Spinal cord (tissue), 10 donors: ENCODE measurements around the gene NR0B2. TPM values are rescaled to one million over a fixed set of nuclear protein-coding genes. Genes with fewer than 3 reads are reported as not detected.
"Not testable (repeated sequence)": the region's sequence is repeated elsewhere in the genome, so short reads cannot be mapped to it uniquely, and the experiment has no call there.

Experiments used
- DNase-seq, 6 donors: peaks; one replicate each; pipeline versions ENCODE4 v3.0.0 to v3.0.0-alpha.2; 2013 to 2015; ENCODE audit warnings: low spot score in 6 of 6, low read depth in 4 of 6
- H3K27ac ChIP-seq: one replicate; pipeline ENCODE4 v1.5.1; 2013; ENCODE audit warnings: low read depth, low read length, control low read depth
- H3K27me3 ChIP-seq: one replicate; pipeline ENCODE4 v1.6.1; 2013; ENCODE audit warnings: low read length; ENCODE audit not compliant: control insufficient read depth, insufficient read depth
- H3K36me3 ChIP-seq: one replicate; pipeline ENCODE4 v1.6.1; 2013; ENCODE audit warnings: low read length; ENCODE audit not compliant: control insufficient read depth, insufficient read depth
- H3K4me1 ChIP-seq: one replicate; pipeline ENCODE4 v1.6.1; 2013; ENCODE audit warnings: low read length; ENCODE audit not compliant: control insufficient read depth, insufficient read depth
- H3K4me3 ChIP-seq: one replicate; pipeline ENCODE4 v1.5.1; 2013; ENCODE audit warnings: low read depth, low read length, control low read depth
- H3K9me3 ChIP-seq: one replicate; pipeline ENCODE4 v1.6.1; 2013; ENCODE audit warnings: low read length; ENCODE audit not compliant: control insufficient read depth, insufficient read depth
- WGBS: methylation state at CpG from one replicate; pipeline ENCODE4 v1.1.5; 2013; ENCODE audit warnings: missing lambda C conversion rate; ENCODE audit not compliant: insufficient coverage; 5-methylcytosine and 5-hydroxymethylcytosine counted together
- polyA plus RNA-seq, 2 donors: library from polyadenylated mRNA; unstranded; fragments of 120-200 nt; gene quantifications; one replicate each; pipeline ENCODE4 v1.2.1, GENCODE V29; 2013; ENCODE audit not compliant: insufficient read length in 2 of 2
- total RNA-seq, 2 donors: library from RNA; depleted of rRNA in 1 of 2; stranded (reverse); fragments of 120-200 nt in 1 of 2; fragments of >200 nt in 1 of 2; gene quantifications; one replicate each; pipeline versions ENCODE4 v1.2.3 to v1.2.4, GENCODE V29; 2013 to 2014
- donor health status: healthy.

Gene NR0B2
- total and polyA plus RNA-seq, 4 donors: not detected

- Histone ChIP-seq H3K4me3 (no peak overlapping the region), H3K9me3 (no peaks in the 10 kb centered on the region), H3K36me3 (peaks cover 20% of the 10 kb centered on the region), H3K4me1 (no peaks in the 10 kb centered on the region), H3K27ac (no peak overlapping the region), H3K27me3 (peaks cover 2% of the 10 kb centered on the region)
- 95% methylated on average over 14 of the region's 14 CpGs for WGBS
- no peak for DNase-seq
Measured at GRCh38 chr1:26951216-26951615, 37.4 kb upstream of the NR0B2 start.

GRCh38 chr1:26950602-26951001, 36.8 kb upstream of the NR0B2 start:
- DNase-seq: no peak
- WGBS: 75% methylated on average over 5 of the region's 8 CpGs
- no peaks in the 10 kb centered on the region for H3K4me1 ChIP-seq
- H3K9me3 ChIP-seq: no peaks in the 10 kb centered on the region
- H3K36me3 ChIP-seq: peaks cover 26% of the 10 kb centered on the region
- no peak overlapping the region for H3K4me3 ChIP-seq
- H3K27ac ChIP-seq: no peak overlapping the region
- no peaks in the 10 kb centered on the region for H3K27me3 ChIP-seq

GRCh38 chr1:26949926-26950319, 36.1 kb upstream of the NR0B2 start:
- Histone ChIP-seq H3K36me3 (peaks cover 33% of the 10 kb centered on the region), H3K27me3 (no peaks in the 10 kb centered on the region), H3K4me3 (no peak overlapping the region), H3K9me3 (no peaks in the 10 kb centered on the region), H3K27ac (no peak overlapping the region), H3K4me1 (no peaks in the 10 kb centered on the region)
- 89% methylated on average over 3 of the region's 3 CpGs for WGBS
- no peak for DNase-seq

GRCh38 chr1:26949266-26949925, 35.6 kb upstream of the NR0B2 start:
- peak in 1 of 6 donors; percentile 2 for DNase-seq
- H3K27ac ChIP-seq: no peak overlapping the region
- no peaks in the 10 kb centered on the region for H3K9me3 ChIP-seq
- H3K36me3 ChIP-seq: peaks cover 37% of the 10 kb centered on the region
- H3K4me1 ChIP-seq: no peaks in the 10 kb centered on the region
- no peaks in the 10 kb centered on the region for H3K27me3 ChIP-seq
- 75% methylated on average over 1 of the region's 1 CpG for whole genome bisulfite sequencing
- no peak overlapping the region for H3K4me3 ChIP-seq

- H3K36me3 ChIP-seq: peaks cover 44% of the 10 kb centered on the region
- H3K9me3 ChIP-seq, H3K27me3 ChIP-seq, H3K4me1 ChIP-seq, H3K4me3 ChIP-seq, DNase-seq, H3K27ac ChIP-seq: not testable (repeated sequence)
- 93% methylated on average over 10 of the region's 16 CpGs for WGBS
Measured at GRCh38 chr1:26948725-26949057, 34.9 kb upstream of the NR0B2 start.

GRCh38 chr1:26946270-26946669, 32.5 kb upstream of the NR0B2 start:
- H3K36me3 ChIP-seq: peaks cover 63% of the 10 kb centered on the region
- H3K9me3 ChIP-seq: no peaks in the 10 kb centered on the region
- no peaks in the 10 kb centered on the region for H3K27me3 ChIP-seq
- no peak for DNase-seq
- H3K4me1 ChIP-seq: no peaks in the 10 kb centered on the region
- H3K4me3 ChIP-seq: no peak overlapping the region
- WGBS: 82% methylated on average over 4 of the region's 4 CpGs
- H3K27ac ChIP-seq: no peak overlapping the region

- Histone ChIP-seq H3K27me3 (no peaks in the 10 kb centered on the region), H3K4me3 (no peak overlapping the region), H3K36me3 (peaks cover 67% of the 10 kb centered on the region), H3K9me3 (no peaks in the 10 kb centered on the region), H3K4me1 (no peaks in the 10 kb centered on the region), H3K27ac (no peak overlapping the region)
- WGBS: 63% methylated on average over 8 of the region's 8 CpGs
- no peak for DNase-seq
Measured at GRCh38 chr1:26945728-26946127, 32.0 kb upstream of the NR0B2 start.

GRCh38 chr1:26945138-26945537, 31.4 kb upstream of the NR0B2 start:
- no peaks in the 10 kb centered on the region for H3K27me3 ChIP-seq
- no peaks in the 10 kb centered on the region for H3K4me1 ChIP-seq
- H3K9me3 ChIP-seq: no peaks in the 10 kb centered on the region
- peaks cover 67% of the 10 kb centered on the region for H3K36me3 ChIP-seq
- H3K4me3 ChIP-seq: no peak overlapping the region
- no peak overlapping the region for H3K27ac ChIP-seq
- 68% methylated on average over 2 of the region's 2 CpGs for WGBS
- DNase-seq: no peak

- Histone ChIP-seq H3K27ac (no peak overlapping the region), H3K36me3 (peaks cover 74% of the 10 kb centered on the region), H3K27me3 (no peaks in the 10 kb centered on the region), H3K9me3 (no peaks in the 10 kb centered on the region), H3K4me3 (no peak overlapping the region), H3K4me1 (no peaks in the 10 kb centered on the region)
- 96% methylated on average over 11 of the region's 12 CpGs for WGBS
- DNase-seq: no peak
Measured at GRCh38 chr1:26942656-26943055, 28.9 kb upstream of the NR0B2 start.

GRCh38 chr1:26941311-26941710, 27.5 kb upstream of the NR0B2 start:
- no peak for DNase-seq
- H3K27me3 ChIP-seq: no peaks in the 10 kb centered on the region
- no peaks in the 10 kb centered on the region for H3K9me3 ChIP-seq
- 93% methylated on average over 3 of the region's 10 CpGs for WGBS
- H3K4me3 ChIP-seq: no peak overlapping the region
- peaks cover 70% of the 10 kb centered on the region for H3K36me3 ChIP-seq
- no peaks in the 10 kb centered on the region for H3K4me1 ChIP-seq
- H3K27ac ChIP-seq: no peak overlapping the region
